Gastroesophageal sphincter (tissue), 4 donors: ENCODE measurements around the gene EWSR1. TPM values are rescaled to one million over a fixed set of nuclear protein-coding genes. Genes with fewer than 3 reads are reported as not detected.

ENCODE experiments used
- ATAC-seq: fragments of 150-250 bp; one replicate; pipeline ENCODE4 v1.9.1; 2016; ENCODE audit warnings: mild to moderate bottlenecking, moderate library complexity
- H3K27ac ChIP-seq, 4 donors: fragments of 200-600 bp; sonication (generic) in 3 of 4; 1 replicate in 3 of 4; 2 replicates in 1 of 4; pipeline ENCODE4 v1.5.1; 2016 to 2019
- H3K27me3 ChIP-seq: fragments of 200-600 bp; sonication (generic); one replicate; pipeline ENCODE4 v1.5.1; 2019
- H3K36me3 ChIP-seq, 2 donors: fragments of 200-600 bp; sonication (generic); one replicate each; pipeline ENCODE4 v1.5.1; 2019; ENCODE audit warnings: control low read depth in 1 of 2
- H3K4me1 ChIP-seq, 3 donors: fragments of 200-600 bp; sonication (generic); 1 replicate in 2 of 3; 2 replicates in 1 of 3; pipeline ENCODE4 v1.5.1; 2016 to 2019; ENCODE audit warnings: control low read depth in 2 of 3
- H3K4me3 ChIP-seq, 2 donors: fragments of 200-600 bp; sonication (generic); one replicate each; pipeline ENCODE4 v1.5.1; 2019; ENCODE audit warnings: mild to moderate bottlenecking in 1 of 2, moderate library complexity in 1 of 2
- H3K9me3 ChIP-seq, 3 donors: fragments of 200-600 bp; sonication (generic); one replicate each; pipeline ENCODE4 v1.5.1; 2017 to 2019; ENCODE audit warnings: control low read depth in 2 of 3
- CTCF ChIP-seq, 4 experiments: fragments of 200-600 bp in 2 of 4; fragments of 450-650 bp in 2 of 4; sonication (generic) in 1 of 4; IDR thresholded peaks; one replicate each; pipeline ENCODE4 v1.5.1; 2017 to 2019; ENCODE audit warnings: antibody characterized with exemption in 4 of 4, mild to moderate bottlenecking in 2 of 4, moderate library complexity in 2 of 4
- EP300 ChIP-seq: sonication (generic); formaldehyde crosslinking; IDR thresholded peaks from one replicate; pipeline ENCODE4 v1.6.1; 2017; ENCODE audit warnings: antibody characterized with exemption, mild to moderate bottlenecking
- POLR2A ChIP-seq, 2 donors: fragments of 450-650 bp; IDR thresholded peaks; one replicate each; pipeline ENCODE4 v1.6.1; 2017; ENCODE audit warnings: antibody characterized with exemption in 2 of 2, mild to moderate bottlenecking in 2 of 2, moderate library complexity in 1 of 2
- POLR2AphosphoS5 ChIP-seq: sonication (generic); formaldehyde crosslinking; IDR thresholded peaks from one replicate; pipeline ENCODE4 v1.6.1; 2017; ENCODE audit warnings: antibody characterized with exemption
- WGBS, 2 donors: methylation state at CpG; one replicate each; pipeline ENCODE4 v1.1.5; 2018; ENCODE audit warnings: low coverage in 1 of 2; 5-methylcytosine and 5-hydroxymethylcytosine counted together
- total RNA-seq, 4 donors: library from RNA; depleted of rRNA; stranded (reverse); fragments of >200 nt; gene quantifications; one replicate each; pipeline ENCODE4 v1.1.0, GENCODE V29; 2016

The EWSR1 gene
- total RNA-seq, 4 donors from 2014 or later = 169 to 209 (median 204) TPM

- ATAC-seq = no peak
- H3K27me3 ChIP-seq = no peaks in the 10 kb centered on the region
- H3K4me1 ChIP-seq = peaks cover 0 to 15% (median 0%) of the 10 kb centered on the region in 3 donors
- 10 to 44% methylated on average over 2 to 6 of the region's 9 CpGs for WGBS, 2 donors
- TF ChIP-seq POLR2A (IDR thresholded peaks at IDR 0.05) = no peak
- no peak for TF ChIP-seq POLR2AphosphoS5
- no peak for TF ChIP-seq EP300
- TF ChIP-seq CTCF (IDR thresholded peaks at IDR 0.05) = no peak
- peaks cover 0 to 45% of the 10 kb centered on the region in 2 donors for H3K36me3 ChIP-seq
- H3K9me3 ChIP-seq = no peaks in the 10 kb centered on the region
- H3K4me3 ChIP-seq = no peak overlapping the region
- no peak overlapping the region for H3K27ac ChIP-seq
Observed at GRCh38 chr22:29325785-29326315, 57.8 kb downstream of the EWSR1 start.

DNA sequence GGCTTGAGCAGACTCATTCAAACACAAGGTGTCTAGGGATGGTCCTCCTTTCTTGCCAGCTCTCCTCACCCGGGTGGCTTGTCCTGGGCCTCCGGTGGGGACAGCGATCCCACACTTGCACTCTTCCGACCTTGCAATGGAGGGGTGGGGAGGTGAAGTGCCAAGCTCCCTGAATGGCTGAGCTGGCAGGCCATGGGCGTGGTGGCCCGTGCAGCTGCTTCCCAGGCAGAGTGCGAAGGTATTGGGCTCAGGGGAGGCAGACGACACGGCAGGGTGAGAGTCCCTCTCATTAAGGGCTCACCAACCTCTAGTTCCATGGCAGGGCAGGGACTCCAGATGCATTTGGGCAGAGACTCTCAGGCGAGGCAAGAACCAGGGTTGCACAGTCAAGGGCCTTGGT, 58.4 kb downstream of the EWSR1 start:
- Histone ChIP-seq H3K36me3 (peaks cover 0 to 51% of the 10 kb centered on the region in 2 donors), H3K9me3 (no peaks in the 10 kb centered on the region), H3K27ac (no peak overlapping the region), H3K4me1 (peaks cover 0 to 18% (median 0%) of the 10 kb centered on the region in 3 donors), H3K4me3 (no peak overlapping the region), H3K27me3 (no peaks in the 10 kb centered on the region)
- TF ChIP-seq CTCF (IDR thresholded peaks at IDR 0.05) (no peak), POLR2A (IDR thresholded peaks at IDR 0.05) (no peak), POLR2AphosphoS5 (no peak), EP300 (no peak)
- WGBS, 2 donors = 92% methylated on average over 3 of the region's 10 CpGs; no CpG with 5 or more reads in 1 of the 2 donors
- ATAC-seq = no peak

DNA sequence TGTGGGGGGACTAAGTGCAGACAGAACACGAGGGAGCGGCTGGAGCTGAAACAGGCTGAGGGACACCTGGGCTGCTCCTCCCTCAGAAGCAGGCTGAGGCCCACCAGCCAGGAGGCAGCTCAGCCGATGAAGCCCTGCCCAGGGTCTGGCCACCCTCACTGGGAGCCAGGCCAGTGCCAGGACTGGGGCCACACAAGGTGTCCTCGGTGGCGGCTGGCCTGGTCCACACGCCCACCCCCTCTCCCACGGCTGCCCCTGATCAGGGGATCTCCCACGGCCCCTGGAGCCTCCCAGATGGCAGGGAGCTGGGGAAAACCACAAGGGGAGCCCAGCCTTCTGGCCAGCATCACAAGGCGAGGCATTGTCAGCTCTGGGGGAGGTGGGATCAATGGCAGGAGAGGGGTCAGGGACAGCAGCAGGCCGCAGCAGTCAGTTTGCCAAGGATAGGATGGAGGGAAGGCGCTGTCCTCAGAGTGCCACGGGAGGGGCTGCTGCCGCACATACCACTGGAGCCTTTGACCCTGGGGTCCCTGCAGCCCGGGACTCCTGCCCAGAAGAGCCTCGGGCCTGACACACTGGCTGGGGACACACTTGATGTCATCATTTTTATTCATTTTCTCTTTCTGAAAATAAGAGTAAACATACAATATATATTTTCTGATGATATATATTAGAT, 59.2 kb downstream of the EWSR1 start:
- WGBS, 2 donors = 60 to 80% methylated on average over 4 to 5 of the region's 15 CpGs
- H3K27ac ChIP-seq = no peak overlapping the region

DNA sequence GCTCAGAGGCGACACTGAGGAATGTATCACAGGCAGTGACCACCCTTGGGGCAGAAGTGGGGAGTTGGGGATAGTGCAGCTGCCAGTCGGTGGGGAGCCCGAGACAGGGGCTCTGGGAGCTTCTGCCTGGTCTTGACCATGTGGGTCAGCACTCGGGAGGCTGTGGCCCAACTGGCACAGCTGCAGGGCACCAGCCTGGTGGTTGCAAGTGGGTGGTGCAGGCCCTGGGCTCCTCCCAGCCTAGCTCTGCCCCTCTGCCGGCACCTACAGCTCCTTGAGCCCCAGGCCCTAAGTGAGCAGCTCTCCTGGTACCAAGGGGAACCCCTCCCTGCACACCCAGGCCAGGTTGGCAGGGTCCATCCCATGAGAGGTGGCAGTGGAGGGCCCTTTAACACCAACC, 60.0 kb downstream of the EWSR1 start:
- Histone ChIP-seq H3K36me3 (peaks cover 0 to 67% of the 10 kb centered on the region in 2 donors), H3K4me1 (peaks cover 0 to 18% (median 0%) of the 10 kb centered on the region in 3 donors), H3K27me3 (no peaks in the 10 kb centered on the region), H3K4me3 (no peak overlapping the region), H3K27ac (no peak overlapping the region), H3K9me3 (no peaks in the 10 kb centered on the region)
- WGBS, 2 donors = 93% methylated on average over 3 of the region's 5 CpGs; no CpG with 5 or more reads in 1 of the 2 donors
- ATAC-seq = no peak
- TF ChIP-seq CTCF (IDR thresholded peaks at IDR 0.05) = no peak
- no peak for TF ChIP-seq POLR2AphosphoS5
- no peak for TF ChIP-seq POLR2A (IDR thresholded peaks at IDR 0.05)
- TF ChIP-seq EP300 = no peak

More for the DNA sequence above, 59.2 kb downstream of the EWSR1 start:
- no peak for ATAC-seq
- Histone ChIP-seq H3K9me3 (no peaks in the 10 kb centered on the region), H3K4me3 (no peak overlapping the region), H3K27me3 (no peaks in the 10 kb centered on the region), H3K4me1 (peaks cover 0 to 18% (median 0%) of the 10 kb centered on the region in 3 donors), H3K36me3 (peaks cover 0 to 59% of the 10 kb centered on the region in 2 donors)
- TF ChIP-seq POLR2A (IDR thresholded peaks at IDR 0.05) (no peak), POLR2AphosphoS5 (no peak), EP300 (no peak), CTCF (IDR thresholded peaks at IDR 0.05) (no peak)
